ENCODE measurements around the gene PCCA.
"Not testable (repeated sequence)": the region's sequence is repeated elsewhere in the genome, so short reads cannot be mapped to it uniquely, and the experiment has no call there.

Gene PCCA

DNA sequence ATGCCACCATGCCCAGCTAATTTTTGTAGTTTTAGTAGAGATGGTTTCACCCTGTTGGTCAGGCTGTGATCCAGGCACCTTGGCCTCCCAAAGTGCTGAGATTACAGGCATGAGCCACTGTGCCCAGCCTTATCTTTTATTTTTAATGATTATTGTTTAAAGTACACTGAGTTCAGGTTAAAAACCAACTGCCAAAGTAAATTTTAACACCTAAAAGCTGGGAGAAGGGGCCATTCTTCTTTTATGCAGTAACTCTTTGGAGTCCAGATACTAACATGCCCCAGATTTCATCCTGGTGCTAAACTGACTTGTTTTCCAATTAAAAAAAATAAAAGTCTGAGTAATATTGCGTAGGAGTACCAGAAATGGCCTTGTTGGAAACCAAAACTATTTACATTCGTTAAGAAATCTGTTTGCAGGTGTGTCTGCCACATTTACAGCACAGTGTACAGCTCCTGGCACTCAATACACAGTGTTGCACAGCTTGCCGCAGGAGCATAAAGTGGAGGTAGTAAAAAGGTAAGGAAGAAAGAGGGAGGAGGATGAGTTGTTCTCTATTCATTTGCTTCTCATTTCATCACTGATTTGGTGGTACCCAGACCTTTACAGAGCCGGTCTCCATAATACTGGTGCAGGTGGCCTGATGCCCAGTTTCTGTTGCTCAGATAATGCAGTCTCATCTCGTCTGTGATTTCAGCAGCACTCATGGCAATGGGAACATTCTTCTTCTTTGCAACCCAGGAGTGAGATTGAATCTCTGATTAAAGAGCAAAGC lies 108.9 kb downstream of the PCCA start:
- DNase-seq: no peak

DNA sequence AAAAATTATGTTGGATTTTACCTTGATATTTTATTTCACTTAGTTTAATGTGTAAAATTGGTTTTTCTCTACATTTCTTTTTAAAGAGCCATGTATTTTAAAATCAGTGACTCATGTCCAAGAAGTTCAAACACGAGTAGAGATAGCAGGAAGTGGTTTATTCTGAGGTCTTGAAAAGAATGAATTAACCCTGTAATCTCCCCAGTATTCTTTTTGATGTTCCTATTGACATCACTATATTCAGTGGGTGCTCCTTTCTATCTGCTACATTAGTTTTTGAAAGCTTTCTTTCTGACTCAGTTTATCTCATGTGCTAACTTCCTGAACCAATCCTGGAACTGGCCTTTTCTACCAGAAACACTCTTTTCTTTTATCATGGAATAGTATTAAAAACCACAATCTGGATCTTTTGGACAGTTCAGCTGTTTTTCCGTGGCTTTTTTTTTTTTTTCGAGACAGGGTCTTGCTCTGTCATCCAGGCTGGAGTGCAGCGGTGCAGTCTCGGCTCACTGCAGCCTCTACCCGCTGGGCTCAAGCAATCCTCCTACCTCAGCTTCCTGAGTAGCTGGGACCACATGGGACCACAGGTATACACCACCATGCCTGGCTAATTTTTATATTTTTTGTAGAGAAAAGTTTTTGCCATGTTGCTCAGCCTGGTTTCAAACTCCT lies 114.9 kb downstream of the PCCA start:
- no peak for DNase-seq

DNA sequence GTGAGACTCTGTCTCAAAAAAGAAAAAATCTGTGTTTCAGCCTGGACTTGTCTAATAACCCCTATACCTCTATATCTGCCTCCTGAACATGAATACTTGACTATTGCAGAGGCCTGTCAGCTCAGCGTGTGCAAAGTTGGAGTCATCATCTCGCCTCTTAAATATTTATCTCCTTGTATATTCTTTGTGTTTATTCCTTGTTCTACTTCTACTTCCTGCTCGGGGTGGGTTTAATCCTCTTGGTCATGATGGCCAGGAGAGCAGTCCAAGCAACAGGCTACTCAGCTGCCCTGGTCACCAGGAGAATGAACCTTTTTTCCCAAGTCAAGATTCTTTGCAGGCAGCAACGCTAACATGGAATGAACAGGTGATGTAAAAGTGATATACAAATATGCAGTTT lies 119.1 kb downstream of the PCCA start:
- no peak for DNase-seq

DNA sequence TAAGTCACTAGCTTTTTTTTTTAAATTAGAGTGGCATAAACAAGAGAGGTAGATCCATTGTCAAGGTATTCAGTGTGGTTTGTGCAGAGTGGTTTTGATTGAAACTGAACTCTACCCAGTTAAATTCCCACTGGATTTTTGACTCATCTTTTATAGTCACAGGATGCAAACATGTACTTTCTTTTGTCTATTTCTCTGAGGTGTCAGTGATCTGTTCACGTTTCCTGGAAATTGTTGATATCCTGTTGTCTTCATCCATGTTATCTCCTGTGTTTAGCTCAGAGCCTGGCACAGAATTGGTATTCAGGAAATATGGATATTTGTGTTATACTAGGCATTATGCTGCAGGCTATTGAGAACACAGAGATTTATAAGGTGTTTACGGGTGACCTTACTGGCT lies 119.7 kb downstream of the PCCA start:
- DNase-seq: no peak

DNA sequence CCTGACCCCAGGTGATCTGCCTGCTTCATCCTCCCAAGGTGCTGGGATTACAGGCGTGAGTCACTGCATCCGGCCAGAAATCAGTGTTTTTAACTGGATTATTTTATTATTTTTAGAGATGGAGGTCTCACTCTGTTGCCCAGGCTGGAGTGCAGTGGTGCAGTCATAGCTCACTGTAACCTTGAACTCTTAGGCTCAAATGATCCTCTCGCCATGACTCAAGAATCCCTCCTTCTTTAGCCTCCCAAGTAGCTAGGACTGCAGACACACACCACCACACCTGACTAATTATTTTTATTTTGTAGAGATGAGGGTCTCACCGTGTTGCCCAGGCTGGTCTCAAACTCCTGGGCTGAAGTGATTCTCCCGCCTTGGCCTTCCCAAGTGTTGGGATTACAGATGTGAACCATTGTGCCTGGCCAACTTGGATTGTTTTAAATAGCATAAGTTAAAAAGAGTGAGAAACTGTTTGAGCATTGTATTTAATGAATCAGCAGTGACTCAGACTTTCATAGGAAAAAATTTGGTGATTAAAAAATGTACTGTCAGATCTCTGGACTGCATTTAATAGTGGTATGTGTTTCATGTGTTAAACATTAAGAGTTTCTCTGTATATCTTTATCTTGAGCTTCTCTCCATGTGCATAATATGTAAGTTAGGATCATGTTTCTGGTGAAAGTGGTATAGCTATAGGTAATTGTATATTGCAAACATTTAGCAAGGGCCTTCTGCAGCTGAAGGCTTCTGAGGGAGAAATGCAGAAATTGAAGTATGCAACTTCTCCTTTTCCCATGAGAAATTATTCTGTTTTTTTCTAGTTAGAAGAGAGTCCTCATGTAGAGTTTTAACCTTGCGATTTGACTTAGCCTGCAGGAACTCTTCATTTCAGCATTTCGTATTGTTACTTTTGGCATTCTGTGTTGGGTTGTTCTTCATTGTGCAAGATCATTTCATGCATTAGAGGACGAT lies 121.2 kb downstream of the PCCA start:
- DNase-seq: no peak

DNA sequence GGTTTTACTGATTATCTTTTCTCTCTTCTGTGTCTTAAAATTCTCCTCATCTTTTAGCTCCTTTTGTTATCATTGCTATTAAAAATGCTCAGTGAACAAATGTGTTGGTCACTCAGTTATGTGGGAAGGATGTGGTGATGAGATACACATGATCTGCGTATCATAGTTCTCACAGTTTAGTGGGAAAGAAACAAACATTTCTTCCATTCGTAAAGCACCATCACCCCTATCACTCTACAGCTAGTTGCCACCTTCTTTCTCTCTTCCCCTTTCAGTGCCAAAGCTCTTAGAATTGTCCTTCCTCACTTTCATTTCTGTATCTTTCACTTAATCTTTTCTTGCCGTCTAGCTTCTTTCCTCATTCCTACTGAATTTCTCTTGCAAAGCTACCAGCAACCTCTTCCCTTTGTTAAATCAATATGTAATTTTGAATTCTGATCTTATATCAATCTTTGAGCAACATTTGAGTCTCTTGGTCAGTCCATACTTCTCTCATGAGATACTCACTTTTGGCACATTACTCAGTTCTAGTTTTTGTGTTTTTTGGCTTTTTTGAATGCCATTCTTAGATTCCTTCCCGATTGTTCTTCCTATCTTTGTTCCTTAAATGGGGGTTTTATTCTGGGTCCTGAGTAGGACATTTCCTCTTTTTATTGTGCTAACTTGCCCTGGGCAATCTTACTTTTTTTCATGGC lies 122.3 kb downstream of the PCCA start:
- no peak for DNase-seq

DNA sequence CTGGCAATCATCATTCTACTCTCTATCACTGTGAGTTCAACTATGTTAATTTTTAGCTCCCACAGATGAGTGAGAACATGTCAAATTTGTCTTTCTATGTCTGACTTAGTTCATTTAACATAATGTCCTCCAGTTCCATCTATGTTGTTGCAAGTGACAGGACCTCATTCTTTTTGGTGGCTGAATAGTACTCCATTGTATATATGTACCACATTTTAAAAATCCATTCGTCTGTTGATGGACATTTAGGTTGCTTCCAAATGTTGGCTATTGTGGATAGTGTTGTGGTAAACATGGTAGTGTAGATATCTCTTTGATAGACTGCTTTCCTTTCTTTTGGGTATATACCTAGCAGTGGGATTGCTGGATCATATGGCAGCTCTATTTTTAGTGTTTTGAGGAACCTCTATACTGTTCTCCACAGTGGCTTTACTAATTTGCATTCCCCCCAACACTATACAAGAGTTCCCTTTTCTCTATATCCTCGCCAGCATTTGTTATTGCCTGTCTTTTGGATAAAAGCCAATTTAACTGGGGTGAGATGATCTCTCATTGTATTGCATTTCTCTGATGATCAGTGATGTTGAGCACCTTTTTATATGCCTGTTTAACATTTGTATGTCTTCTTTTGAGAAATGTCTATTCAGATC lies 124.1 kb downstream of the PCCA start:
- DNase-seq: no peak

DNA sequence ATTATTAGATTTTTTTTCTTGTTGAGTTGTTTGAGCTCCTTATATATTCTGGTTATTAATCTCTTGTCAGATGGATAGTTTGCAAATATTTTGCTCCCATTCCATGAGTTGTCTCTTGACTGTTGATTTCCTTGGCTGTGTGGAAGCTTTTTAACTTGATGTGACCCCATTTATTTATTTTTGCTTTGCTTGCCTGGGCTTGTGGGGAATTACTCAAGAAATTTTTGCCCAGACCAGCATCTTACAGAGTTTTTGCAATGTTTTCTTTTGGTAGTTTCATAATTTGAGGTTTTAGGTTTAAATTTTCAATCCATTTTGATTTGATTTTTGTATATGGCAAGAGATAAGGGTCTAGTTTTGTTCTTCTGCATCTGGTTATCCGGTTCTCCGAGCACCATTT lies 124.7 kb downstream of the PCCA start:
- no peak for DNase-seq

DNA sequence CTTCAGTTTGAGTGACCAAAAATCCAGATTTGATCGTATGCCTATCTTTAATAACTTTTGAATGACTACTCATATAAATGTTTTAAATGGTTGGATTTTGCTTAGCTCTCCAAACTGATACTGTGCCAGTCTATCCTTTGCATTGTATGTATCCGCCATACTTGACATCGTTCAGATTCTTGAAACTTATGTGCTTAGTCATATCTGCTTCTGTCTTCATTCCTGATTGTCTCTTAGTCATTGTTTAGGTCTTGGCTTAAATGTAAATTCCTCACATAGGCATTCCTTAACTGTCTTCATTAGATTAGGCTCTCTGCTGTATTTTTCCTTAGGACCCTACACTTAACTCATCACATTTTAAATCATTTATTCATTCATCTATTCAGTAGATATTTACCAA lies 126.0 kb downstream of the PCCA start:
- no peak for DNase-seq

DNA sequence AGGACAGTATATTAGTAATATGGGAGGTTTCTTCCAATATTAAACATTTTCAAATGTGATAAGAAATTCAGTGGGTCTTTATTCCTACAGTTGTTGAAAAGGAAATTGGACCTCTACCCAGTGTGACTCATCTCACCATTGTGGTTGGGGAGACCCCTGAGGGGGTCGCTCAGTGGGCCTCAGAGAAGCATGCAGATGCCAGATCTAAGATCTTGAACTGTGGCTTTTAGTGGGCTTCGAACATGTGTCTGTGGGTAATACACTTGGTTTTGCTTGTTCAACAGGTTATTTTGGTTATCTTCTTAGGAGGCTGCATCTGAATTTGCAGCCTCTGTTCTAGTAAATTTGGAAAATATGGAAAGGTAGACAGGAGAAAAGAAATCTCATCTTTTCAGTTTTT lies 132.3 kb downstream of the PCCA start:
- no peak for DNase-seq

DNA sequence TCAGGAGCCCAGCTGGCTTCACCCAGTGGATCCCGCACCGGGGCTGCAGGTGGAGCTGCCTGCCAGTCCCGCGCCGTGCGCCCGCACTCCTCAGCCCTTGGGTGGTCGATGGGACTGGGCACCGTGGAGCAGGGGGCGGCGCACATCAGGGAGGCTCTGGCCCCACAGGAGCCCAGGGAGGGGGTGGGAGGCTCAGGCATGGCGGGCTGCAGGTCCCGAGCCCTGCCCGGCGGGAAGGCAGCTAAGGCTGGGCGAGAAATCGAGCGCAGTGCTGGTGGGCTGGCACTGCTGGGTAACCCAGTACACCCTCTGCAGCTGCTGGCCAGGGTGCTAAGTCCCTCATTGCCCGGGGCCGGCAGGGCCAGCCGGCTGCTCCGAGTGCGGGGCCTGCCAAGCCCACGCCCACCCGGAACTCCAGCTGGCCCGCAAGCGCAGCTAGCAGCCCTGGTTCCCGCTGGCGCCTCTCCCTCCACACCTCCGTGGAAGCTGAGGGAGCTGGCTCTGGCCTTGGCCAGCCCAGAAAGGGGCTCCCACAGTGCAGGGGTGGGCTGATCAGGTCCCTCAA lies 135.2 kb downstream of the PCCA start:
- not testable (repeated sequence) for DNase-seq

DNA sequence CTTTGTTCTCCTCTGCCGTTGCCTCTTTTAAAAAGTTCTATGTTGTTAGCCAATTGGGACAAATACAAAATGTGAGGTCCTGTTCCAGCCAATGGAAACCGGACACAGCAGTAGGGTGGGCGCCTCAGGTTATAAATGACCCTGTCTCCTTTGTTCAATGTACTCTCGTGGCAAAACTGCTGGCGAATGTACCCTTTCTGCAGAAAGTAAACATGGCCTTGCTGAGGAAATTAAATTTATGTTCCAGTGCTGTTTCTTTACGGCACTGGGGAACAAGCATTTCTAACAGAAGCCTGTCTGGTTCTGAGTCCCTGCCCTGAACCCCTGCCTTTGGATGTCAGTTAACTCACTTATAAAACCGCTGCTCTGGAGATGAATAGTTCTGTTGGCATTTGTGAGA lies 140.7 kb downstream of the PCCA start:
- no peak for DNase-seq

DNA sequence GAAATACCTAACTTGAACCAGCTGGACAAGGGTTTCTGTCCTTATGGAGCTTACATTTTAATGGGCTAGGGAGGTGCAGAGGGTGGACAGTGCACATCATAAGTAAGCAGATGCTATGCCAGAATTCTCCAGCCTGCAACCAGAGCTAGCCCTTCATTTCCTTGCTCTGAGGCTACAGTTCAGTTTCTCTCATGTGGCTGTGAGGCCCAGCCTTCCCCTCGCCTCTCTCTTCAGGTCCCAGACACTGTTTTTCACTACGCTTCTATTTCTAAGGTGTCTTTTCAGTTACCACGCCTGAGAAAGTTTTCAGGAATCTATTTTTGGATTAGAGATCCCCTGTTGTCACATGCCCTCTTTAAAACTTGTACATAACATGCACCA lies 141.9 kb downstream of the PCCA start:
- no peak for DNase-seq

DNA sequence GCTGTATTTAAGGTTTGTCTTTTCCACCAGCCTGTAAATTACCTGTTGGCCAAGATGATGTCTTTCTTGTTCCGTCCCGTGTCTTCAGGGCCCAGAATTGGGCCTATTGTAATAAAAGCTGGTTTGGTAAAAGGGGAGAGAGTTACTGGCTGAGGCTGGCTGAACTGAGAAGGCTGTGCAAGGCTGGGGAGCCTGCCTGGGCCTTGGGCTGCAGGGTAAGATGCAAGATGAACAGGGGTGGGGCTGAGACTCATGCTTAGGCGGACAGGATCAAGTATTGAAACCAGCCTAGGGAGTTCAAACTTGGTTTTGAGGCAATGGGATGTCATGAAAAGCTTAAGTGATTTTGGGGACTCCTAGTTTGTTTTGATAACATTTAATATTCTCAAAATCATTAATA lies 142.3 kb downstream of the PCCA start:
- DNase-seq: no peak

DNA sequence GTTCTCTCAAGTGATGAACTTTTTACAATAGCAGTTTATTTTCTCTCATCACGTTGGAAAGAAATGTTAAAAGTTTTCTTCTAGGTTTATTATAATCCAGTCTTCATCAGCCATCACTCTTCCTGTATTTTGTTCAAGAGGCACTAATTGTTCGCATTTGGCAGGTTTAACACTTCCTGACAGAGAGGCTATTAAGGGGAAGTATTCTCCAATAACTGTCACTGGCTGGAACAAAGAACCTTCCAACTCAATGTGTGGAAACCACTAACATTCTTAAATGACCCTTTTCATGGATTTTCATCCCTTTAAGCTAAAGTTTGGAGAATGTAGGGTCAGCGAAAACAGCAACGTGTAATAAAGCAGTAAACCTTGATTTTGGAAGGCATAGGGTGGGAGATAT lies 145.1 kb downstream of the PCCA start:
- DNase-seq: no peak

DNA sequence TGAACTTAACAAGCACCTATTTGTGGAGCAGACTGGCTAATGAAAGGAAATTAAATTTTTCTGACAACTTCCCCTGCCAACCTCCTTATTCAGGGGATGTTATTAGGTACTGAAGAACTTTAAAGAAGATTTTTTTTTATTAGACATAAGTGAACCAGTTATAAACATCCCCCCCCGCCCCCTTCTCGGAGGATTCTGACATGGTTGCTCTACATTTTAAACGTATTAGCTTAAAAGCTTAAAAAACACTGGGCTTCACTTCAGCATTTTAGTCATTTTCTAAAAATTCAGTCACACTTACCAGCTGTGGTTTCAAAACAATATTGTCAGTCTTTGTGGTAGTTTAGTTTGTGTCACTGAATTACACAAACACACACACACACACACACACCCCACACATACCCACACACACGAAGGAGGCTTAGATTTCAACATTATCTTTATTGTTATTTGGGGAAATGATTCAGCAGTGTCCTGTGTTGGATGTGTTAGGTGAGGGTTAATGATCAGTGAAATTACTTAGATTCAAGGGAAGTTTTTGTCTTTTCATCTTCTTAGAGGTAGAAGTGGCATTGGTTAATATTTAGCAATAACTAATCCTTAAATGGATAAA lies 145.7 kb downstream of the PCCA start:
- no peak for DNase-seq

DNA sequence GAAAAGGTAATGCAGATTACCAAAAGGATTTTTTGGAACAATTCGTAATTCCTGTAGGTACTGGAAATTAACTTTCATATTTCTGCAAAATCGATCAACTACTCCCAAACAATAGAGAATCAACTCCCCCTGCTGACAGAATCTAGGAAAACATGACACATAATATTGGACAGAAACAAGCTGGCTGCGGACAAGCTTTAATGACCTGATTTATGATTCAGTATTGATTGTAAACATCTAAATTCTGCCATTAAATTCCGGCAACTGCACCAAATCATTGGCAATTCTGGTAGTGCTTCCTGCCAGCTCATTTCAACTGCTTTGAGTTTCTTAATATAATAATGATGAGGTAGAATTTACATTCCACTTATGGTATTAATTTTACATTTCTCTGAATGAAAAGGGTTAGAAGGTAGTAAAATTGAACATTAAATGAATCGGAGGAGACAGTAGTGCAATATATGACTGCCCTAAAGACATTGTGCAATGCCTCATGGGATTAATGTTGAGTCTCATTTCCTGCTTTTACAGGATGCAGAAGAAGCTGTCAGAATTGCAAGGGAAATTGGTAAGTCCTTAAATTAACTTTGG lies 146.5 kb downstream of the PCCA start:
- DNase-seq: no peak

DNA sequence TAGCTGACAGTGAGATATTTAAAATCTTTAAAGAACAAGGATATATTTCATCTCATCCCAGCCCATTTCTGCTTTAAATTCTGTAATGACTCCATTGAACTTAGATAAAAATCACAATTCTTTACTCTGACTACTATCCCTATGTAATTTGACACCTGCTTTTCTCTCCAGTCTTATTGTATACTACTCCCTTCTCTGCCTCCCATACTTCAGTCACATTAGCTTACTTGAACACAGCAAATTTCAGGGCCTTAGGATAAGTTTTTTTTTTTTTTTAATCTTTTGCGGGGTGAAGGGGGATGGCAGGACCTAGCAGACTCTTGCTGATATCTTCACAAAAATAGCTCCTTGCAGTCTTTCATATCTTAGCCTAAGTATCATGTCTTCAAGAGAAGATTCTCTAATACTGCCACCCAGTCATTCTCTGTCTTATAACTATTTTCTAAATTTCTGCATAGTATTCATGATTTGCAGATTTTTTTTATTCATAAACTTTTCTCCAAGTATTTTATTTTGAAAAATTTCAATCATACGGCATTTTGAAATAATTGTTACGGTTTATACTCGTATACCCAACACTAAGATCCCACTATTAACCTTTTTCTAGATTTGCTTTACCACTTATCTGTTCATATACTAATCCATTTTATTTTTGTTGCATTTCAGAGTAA lies 151.4 kb downstream of the PCCA start:
- no peak for DNase-seq

DNA sequence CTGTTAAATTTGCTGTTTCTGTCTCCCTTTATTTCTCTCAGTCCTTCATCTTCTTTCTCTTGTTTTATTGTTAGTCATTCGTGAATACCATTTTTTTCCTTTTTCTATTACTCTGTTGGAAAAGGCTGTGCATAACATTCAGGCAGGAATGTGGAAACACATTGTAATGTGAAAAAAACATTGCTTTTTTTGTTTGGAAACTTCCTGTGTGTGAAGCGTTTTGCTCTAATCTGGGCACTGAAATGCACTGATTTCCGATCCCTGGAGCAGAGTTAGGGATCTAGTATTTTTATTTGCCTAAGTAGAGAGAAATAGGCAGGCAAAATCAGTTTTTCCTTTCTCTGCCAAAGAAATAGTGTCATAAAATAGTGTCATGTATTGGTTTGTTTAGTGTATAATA lies 155.5 kb downstream of the PCCA start:
- no peak for DNase-seq

DNA sequence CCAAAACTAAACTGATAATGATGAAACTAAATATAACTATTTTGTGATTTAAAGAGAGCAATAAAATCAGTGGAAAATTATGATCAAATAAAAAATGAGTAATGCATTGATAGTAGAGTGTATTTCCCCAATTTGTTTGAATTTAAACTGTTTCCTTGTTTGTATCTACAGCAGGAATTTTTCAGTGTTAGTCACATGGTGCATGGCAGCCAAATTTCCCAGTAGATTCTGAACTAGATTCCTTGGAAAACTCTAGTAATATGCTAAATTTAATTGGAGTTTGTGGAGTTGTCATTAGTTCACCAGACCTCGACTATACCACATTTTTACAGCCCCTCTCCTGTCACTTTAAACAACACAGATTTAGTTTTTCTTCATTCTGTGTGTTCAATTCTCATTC lies 156.2 kb downstream of the PCCA start:
- no peak for DNase-seq

DNA sequence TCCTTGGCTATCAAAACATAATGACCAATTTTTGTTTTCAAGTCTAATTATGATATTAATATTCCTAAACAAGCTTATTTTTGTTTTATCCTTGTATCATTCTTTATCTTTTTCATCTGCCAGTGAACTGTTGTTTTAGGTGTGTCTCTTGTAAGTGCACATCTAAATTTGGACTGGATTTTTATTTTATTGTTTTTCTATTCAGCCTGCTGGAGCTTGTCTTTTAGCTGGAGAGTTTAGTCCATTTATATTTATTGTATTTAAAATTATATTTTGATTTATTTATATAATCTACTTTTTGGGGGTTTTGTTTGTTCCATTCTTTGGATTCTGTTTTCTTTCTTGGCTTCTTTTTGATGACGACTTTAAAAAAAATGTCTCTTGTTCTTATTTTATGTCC lies 159.0 kb downstream of the PCCA start:
- no peak for DNase-seq
